Activated CD8-positive, alpha-beta T cell treated with anti-CD3 and anti-CD28 coated beads for 36 hours (primary cell): ENCODE data around the gene PACSIN3. TPM values are rescaled to one million over a fixed set of nuclear protein-coding genes. Genes with fewer than 3 reads are reported as not detected.

Experiments used
- ATAC-seq: fragments of 200-7000 bp; cut with Tn5 transposase; one replicate; pipeline ENCODE4 v1.10.0; 2021; ENCODE audit warnings: mild to moderate bottlenecking, moderate library complexity
- CTCF ChIA-PET: fragments of 350-600 bp; sonication (Branson Sonifier 250); formaldehyde crosslinking; loops from one replicate; lab custom pipeline; 2021; ENCODE audit warnings: antibody characterized with exemption; lab: Charles Lee
- POLR2A ChIA-PET: fragments of 350-600 bp; sonication (Branson Sonifier 250); formaldehyde crosslinking; loops from one replicate; lab custom pipeline; 2021; ENCODE audit warnings: antibody characterized with exemption; lab: Charles Lee
- DNase-seq: peaks from one replicate; pipeline ENCODE4 v3.0.0-alpha.2; 2020
- H3K27ac Mint-ChIP-seq: one replicate; pipeline ENCODE4 v1.8.0; 2021; ENCODE audit warnings: mild to moderate bottlenecking, mixed read lengths
- H3K27me3 Mint-ChIP-seq: one replicate; pipeline ENCODE4 v1.8.0; 2021; ENCODE audit warnings: mixed read lengths
- H3K36me3 Mint-ChIP-seq: one replicate; pipeline ENCODE4 v1.8.0; 2021; ENCODE audit warnings: low read depth, mixed read lengths
- H3K4me1 Mint-ChIP-seq: one replicate; pipeline ENCODE4 v1.8.0; 2021; ENCODE audit warnings: low read depth, mixed read lengths
- H3K4me3 Mint-ChIP-seq: one replicate; pipeline ENCODE4 v1.8.0; 2021; ENCODE audit warnings: mild to moderate bottlenecking, moderate library complexity, mixed read lengths
- H3K9me3 Mint-ChIP-seq: one replicate; pipeline ENCODE4 v1.8.0; 2021; ENCODE audit warnings: mixed read lengths
- intact Hi-C: fragments of 100-400 bp; cut with micrococcal nuclease; formaldehyde crosslinking; loops from one replicate; pipeline ENCODE4 v1.10.0; 2022
- total RNA-seq, 2 experiments: library from RNA; stranded (reverse); gene quantifications; one replicate each; pipeline ENCODE4 v1.2.3, GENCODE V29; 2021
- TF ChIP-seq, protein P1 (sequence below): fragments of 200-600 bp; IDR thresholded peaks from one replicate; pipeline ENCODE4 v1.8.0; 2022; ENCODE audit warnings: antibody characterized with exemption, mild to moderate bottlenecking

Gene PACSIN3
- total RNA-seq, 2 experiments from 2014 or later, result 4.7 to 8.0 TPM

DNA sequence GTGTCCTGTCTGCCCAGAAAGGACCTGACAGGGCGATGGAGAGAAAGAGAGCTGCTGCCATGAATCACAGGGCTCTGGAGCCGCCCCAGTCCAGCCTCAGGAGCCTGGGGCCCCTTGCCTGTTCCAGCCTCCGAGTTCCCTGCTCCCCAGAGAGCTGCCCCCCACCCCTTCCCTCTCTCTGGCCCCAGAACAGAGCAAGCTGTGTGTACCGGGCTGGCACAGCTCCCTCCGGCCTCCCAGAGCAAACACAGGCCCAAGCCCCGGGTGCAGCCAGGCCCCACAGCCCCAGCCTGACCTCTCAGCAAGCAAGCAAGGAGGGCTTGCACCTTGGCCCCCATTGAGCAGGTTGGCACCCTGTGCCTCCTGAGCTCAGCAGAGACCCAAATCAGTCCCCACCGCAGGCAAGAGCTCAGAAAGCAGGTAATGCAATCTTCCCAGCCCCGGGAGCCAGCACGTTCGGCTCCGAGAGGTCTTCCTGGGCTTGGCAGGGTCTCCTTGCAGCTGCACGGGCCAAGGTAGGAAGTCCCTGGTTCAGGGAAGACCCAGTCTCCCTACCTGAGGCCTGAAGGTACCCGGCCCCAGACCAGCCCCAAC lies 1.4 kb downstream of the PACSIN3 start:
- intact Hi-C loops, result no loop called here
- no peak for ATAC-seq
- Mint-ChIP-seq H3K36me3 (no peaks in the 10 kb centered on the region), H3K9me3 (no peaks in the 10 kb centered on the region), H3K4me3 (peak overlapping the region; percentile 21), H3K27me3 (peaks cover 21% of the 10 kb centered on the region), H3K27ac (no peak overlapping the region), H3K4me1 (peaks cover 13% of the 10 kb centered on the region)
- no peak for DNase-seq
- POLR2A ChIA-PET, result interaction anchor here (0.7 to 4.6 kb wide), 3 partner anchors 9 to 64 kb away, joined by 3 to 38 read pairs (median 9); partner anchors contain the start of genes ACP2 and DDB2
- TF ChIP-seq, protein P1, sequence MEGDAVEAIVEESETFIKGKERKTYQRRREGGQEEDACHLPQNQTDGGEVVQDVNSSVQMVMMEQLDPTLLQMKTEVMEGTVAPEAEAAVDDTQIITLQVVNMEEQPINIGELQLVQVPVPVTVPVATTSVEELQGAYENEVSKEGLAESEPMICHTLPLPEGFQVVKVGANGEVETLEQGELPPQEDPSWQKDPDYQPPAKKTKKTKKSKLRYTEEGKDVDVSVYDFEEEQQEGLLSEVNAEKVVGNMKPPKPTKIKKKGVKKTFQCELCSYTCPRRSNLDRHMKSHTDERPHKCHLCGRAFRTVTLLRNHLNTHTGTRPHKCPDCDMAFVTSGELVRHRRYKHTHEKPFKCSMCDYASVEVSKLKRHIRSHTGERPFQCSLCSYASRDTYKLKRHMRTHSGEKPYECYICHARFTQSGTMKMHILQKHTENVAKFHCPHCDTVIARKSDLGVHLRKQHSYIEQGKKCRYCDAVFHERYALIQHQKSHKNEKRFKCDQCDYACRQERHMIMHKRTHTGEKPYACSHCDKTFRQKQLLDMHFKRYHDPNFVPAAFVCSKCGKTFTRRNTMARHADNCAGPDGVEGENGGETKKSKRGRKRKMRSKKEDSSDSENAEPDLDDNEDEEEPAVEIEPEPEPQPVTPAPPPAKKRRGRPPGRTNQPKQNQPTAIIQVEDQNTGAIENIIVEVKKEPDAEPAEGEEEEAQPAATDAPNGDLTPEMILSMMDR, result no peak
- CTCF ChIA-PET, result interaction anchor here (0.6 to 1.8 kb wide), 3 partner anchors 29 to 294 kb away, joined by 3 to 13 read pairs (median 4); partner anchors contain the start of gene DDB2

- CTCF ChIA-PET, result interaction anchor here (1.2 to 1.8 kb wide), 2 partner anchors 30 to 76 kb away, joined by 4 to 13 read pairs; partner anchors contain the start of gene DDB2
- H3K36me3 Mint-ChIP-seq, result no peaks in the 10 kb centered on the region
Measured at GRCh38 chr11:47183969-47184368, 2.3 kb downstream of the PACSIN3 start.

DNA sequence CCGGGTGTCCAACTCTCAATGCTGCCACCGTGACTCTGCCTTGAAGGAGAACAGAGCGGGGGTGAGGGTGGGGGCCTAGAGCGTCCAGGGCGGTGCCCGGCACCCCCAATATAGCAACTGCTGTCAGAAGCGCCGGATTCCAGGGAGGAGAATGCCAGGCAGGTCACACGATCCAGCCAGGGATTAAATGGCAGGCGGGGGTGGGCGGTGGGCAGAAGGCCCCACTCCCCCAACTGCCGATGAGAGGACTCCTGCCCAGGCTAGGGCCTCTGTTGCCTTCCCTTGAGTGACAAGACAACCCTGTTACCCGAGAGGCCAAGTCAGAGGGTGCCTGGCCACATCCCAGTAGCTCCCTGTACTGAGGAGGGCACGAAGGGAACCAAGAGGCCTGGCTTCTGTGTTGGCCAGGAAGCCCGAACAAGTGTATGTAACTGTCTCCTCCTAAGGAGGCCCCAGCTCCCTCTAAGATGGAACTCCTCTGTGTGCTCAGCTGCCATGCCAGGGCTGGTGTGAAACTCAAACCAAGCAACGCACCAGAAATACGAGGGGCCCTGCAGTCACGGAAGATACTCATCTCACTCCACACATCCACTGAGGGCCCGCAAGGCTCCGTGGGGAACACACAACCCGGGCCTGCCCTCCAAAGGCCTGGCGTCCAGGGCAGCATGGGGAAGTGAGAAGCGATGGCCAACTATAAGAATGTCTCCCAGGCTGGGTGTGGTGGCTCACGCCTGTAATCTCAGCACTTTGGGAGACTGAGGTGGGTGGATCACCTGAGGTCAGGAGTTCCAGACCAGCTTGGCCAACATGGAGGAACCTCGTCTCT lies 3.0 kb downstream of the PACSIN3 start:
- Mint-ChIP-seq H3K36me3 (no peaks in the 10 kb centered on the region), H3K9me3 (no peaks in the 10 kb centered on the region), H3K4me3 (no peak overlapping the region), H3K4me1 (peaks cover 16% of the 10 kb centered on the region), H3K27ac (no peak overlapping the region), H3K27me3 (peaks cover 19% of the 10 kb centered on the region)
- ChIA-PET POLR2A (interaction anchor here (0.8 to 1.7 kb wide), 3 partner anchors 17 to 234 kb away, joined by 3 to 7 read pairs (median 3); partner anchors contain the start of gene DDB2), CTCF (interaction anchor here (0.9 to 1.7 kb wide), 3 partner anchors 37 to 263 kb away, joined by 3 to 4 read pairs (median 3); no protein-coding TSS in a partner anchor)
- intact Hi-C loops, result no loop called here
- ATAC-seq (no peak), DNase-seq (no peak)
- TF ChIP-seq, protein P1, result no peak

More at GRCh38 chr11:47183969-47184368, 2.3 kb downstream of the PACSIN3 start:
- intact Hi-C loops, result no loop called here
- Mint-ChIP-seq H3K9me3 (no peaks in the 10 kb centered on the region), H3K4me1 (peaks cover 16% of the 10 kb centered on the region), H3K27ac (no peak overlapping the region), H3K4me3 (no peak overlapping the region), H3K27me3 (peaks cover 19% of the 10 kb centered on the region)
- ATAC-seq (no peak), DNase-seq (no peak)
- POLR2A ChIA-PET, result interaction anchor here (2.3 kb wide), 1 partner anchor 64 kb away, joined by 9 read pairs; the partner anchor contains the start of gene ACP2
- TF ChIP-seq, protein P1, result no peak

- ATAC-seq, result no peak
- Mint-ChIP-seq H3K27me3 (peaks cover 14% of the 10 kb centered on the region), H3K9me3 (no peaks in the 10 kb centered on the region), H3K36me3 (no peaks in the 10 kb centered on the region), H3K4me3 (no peak overlapping the region), H3K4me1 (peaks cover 17% of the 10 kb centered on the region), H3K27ac (no peak overlapping the region)
- ChIA-PET CTCF (interaction anchor here (0.9 to 1.7 kb wide), 3 partner anchors 36 to 262 kb away, joined by 3 to 4 read pairs (median 3); no protein-coding TSS in a partner anchor), POLR2A (interaction anchor here (0.6 to 1.7 kb wide), 3 partner anchors 16 to 253 kb away, joined by 3 to 7 read pairs (median 3); partner anchors contain the start of gene DDB2)
- TF ChIP-seq, protein P1, result no peak
- intact Hi-C loops, result no loop called here
- DNase-seq, result no peak
Measured at GRCh38 chr11:47182380-47182779, 3.9 kb downstream of the PACSIN3 start.
